GM10266 (cell line): Measurements from ENCODE around the gene APOBR.

Source experiments
- DNase-seq: peaks from one replicate; pipeline ENCODE4 v3.0.0; 2012; ENCODE audit errors: extremely low spot score
- CTCF ChIP-seq: IDR thresholded peaks from 2 replicates; pipeline ENCODE4 v1.5.1; 2012; ENCODE audit warnings: mild to moderate bottlenecking, low read depth; ENCODE audit not compliant: control insufficient read depth, insufficient read depth; ENCODE audit errors: missing control alignments

The APOBR gene

DNA sequence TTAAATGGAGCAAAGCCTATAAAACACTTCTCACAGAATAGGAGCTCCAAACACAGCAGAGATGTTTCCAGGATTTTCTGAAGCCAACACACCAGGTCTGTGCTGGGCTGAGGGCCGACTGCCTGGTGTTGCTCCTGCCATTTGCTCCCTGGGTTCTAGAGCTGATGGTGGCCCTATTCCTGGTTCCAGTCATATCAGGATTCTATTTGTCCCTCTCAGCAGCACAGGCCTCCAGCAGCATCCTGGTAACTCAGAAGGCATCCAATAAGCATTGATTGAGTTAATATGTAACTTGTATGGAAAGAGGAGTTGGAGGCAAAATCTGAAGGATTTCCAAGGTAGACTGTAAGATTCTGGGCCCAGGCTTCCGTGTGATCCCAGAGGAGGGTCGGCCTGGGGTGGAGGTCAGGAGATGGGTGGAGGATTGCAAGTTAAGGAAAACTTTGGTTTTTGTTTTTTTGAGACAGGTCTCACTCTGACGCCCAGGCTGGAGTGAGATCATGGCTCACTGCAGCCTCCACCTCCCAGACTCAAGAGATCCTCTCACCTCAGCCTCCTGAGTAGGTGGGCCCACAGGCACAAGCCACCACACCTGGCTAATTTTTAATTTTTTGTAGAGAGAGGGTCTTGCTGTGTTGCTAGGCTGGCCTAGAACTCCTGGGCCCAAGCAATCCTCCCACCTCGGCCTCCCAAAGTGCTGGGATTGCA, 38.7 kb downstream of the APOBR start:
- no peak for TF ChIP-seq CTCF
- no peak for DNase-seq

- no peak for TF ChIP-seq CTCF
- DNase-seq, result no peak
Measured at GRCh38 chr16:28534542-28535373, 40.3 kb downstream of the APOBR start.

GRCh38 chr16:28537076-28537475, 42.6 kb downstream of the APOBR start:
- TF ChIP-seq CTCF, result no peak
- DNase-seq, result no peak

GRCh38 chr16:28537964-28538732, 43.7 kb downstream of the APOBR start:
- DNase-seq, result no peak

GRCh38 chr16:28538733-28539596, 44.5 kb downstream of the APOBR start, which contains the start of gene NUPR1:
TSS of gene NUPR1 (minus strand) at chr16:28538974. CDS start at chr16:28538907, 67 bp downstream.
- DNase-seq, result no peak
- TF ChIP-seq CTCF, result no peak

More at GRCh38 chr16:28537964-28538732, 43.7 kb downstream of the APOBR start:
- no peak for TF ChIP-seq CTCF

GRCh38 chr16:28540346-28540745, 45.9 kb downstream of the APOBR start:
- DNase-seq, result no peak
- no peak for TF ChIP-seq CTCF
